Naive thymus-derived CD4-positive, alpha-beta T cell (primary cell): ENCODE data around the gene AKR1B15. TPM values are rescaled to one million over a fixed set of nuclear protein-coding genes. Genes with fewer than 3 reads are reported as not detected.

Experiments
- ATAC-seq: fragments of 150-1000 bp; cut with Tn5 transposase; 2 replicates; pipeline ENCODE4 v1.10.0; 2021; ENCODE audit warnings: mild to moderate bottlenecking, moderate library complexity
- CTCF ChIA-PET: fragments of 350-600 bp; sonication (Branson Sonifier 250); formaldehyde crosslinking; loops from one replicate; lab custom pipeline; 2021; ENCODE audit warnings: antibody characterized with exemption; lab: Charles Lee
- POLR2A ChIA-PET: fragments of 350-600 bp; sonication (Branson Sonifier 250); formaldehyde crosslinking; loops from one replicate; lab custom pipeline; 2021; ENCODE audit warnings: antibody characterized with exemption, inconsistent platforms; lab: Charles Lee
- DNase-seq, 9 donors: peaks; one replicate each; pipeline versions ENCODE4 v3.0.0 to v3.0.0-alpha.2; 2020 to 2022; ENCODE audit warnings: mixed read lengths in 1 of 9
- H3K27ac ChIP-seq: one replicate; pipeline ENCODE4 v1.7.0; 2013; ENCODE audit warnings: mild to moderate bottlenecking, low read depth, low read length, moderate library complexity
- H3K27me3 ChIP-seq, 2 donors: one replicate each; pipeline ENCODE4 v1.7.0; 2013; ENCODE audit warnings: low read length in 2 of 2, mild to moderate bottlenecking in 2 of 2, moderate library complexity in 2 of 2; ENCODE audit not compliant: control insufficient read depth in 2 of 2, insufficient read depth in 2 of 2
- H3K36me3 ChIP-seq, 3 experiments: 1 replicate in 2 of 3; 2 replicates in 1 of 3; pipeline ENCODE4 v1.7.0; 2013; ENCODE audit warnings: low read length in 3 of 3, mild to moderate bottlenecking in 3 of 3, moderate library complexity in 1 of 3; ENCODE audit not compliant: insufficient read depth in 3 of 3, control insufficient read depth in 2 of 3
- H3K4me1 ChIP-seq, 2 donors: one replicate each; pipeline ENCODE4 v1.7.0; 2013; ENCODE audit warnings: low read length in 2 of 2, mild to moderate bottlenecking in 2 of 2, moderate library complexity in 1 of 2; ENCODE audit not compliant: control insufficient read depth in 2 of 2, insufficient read depth in 2 of 2
- H3K4me3 ChIP-seq: 2 replicates; pipeline ENCODE4 v1.7.0; 2013; ENCODE audit warnings: mild to moderate bottlenecking, low read length
- H3K9me3 ChIP-seq, 3 experiments: 1 replicate in 2 of 3; 2 replicates in 1 of 3; pipeline ENCODE4 v1.7.0; 2013; ENCODE audit warnings: low read length in 3 of 3; ENCODE audit not compliant: control insufficient read depth in 2 of 3
- H3K27ac Mint-ChIP-seq, 9 donors: one replicate each; pipeline ENCODE4 v1.8.0; 2020 to 2022; ENCODE audit warnings: mixed read lengths in 9 of 9, mild to moderate bottlenecking in 8 of 9, moderate library complexity in 5 of 9, inconsistent platforms in 2 of 9
- H3K27me3 Mint-ChIP-seq, 5 donors: one replicate each; pipeline ENCODE4 v1.8.0; 2021 to 2022; ENCODE audit warnings: mixed read lengths in 5 of 5, mild to moderate bottlenecking in 1 of 5
- H3K36me3 Mint-ChIP-seq, 5 donors: one replicate each; pipeline ENCODE4 v1.8.0; 2020 to 2022; ENCODE audit warnings: mixed read lengths in 5 of 5, mild to moderate bottlenecking in 3 of 5, inconsistent platforms in 1 of 5
- H3K4me1 Mint-ChIP-seq, 7 donors: one replicate each; pipeline ENCODE4 v1.8.0; 2020 to 2022; ENCODE audit warnings: mixed read lengths in 7 of 7, mild to moderate bottlenecking in 3 of 7, inconsistent platforms in 1 of 7
- H3K4me3 Mint-ChIP-seq, 10 donors: one replicate each; pipeline ENCODE4 v1.8.0; 2020 to 2022; ENCODE audit warnings: mild to moderate bottlenecking in 10 of 10, mixed read lengths in 10 of 10, moderate library complexity in 6 of 10, inconsistent platforms in 2 of 10
- H3K9me3 Mint-ChIP-seq, 11 donors: one replicate each; pipeline ENCODE4 v1.8.0; 2020 to 2022; ENCODE audit warnings: mixed read lengths in 11 of 11, mild to moderate bottlenecking in 4 of 11, inconsistent platforms in 1 of 11, moderate library complexity in 1 of 11
- intact Hi-C, 2 donors: fragments of 100-400 bp; cut with micrococcal nuclease; formaldehyde crosslinking; loops; one replicate each; pipeline ENCODE4 v1.15.1; 2023
- polyA plus RNA-seq, 2 donors: library from polyadenylated mRNA; unstranded; fragments of 300-500 nt; fragmentation: Illumina TruSeq; gene quantifications; one replicate each; pipeline ENCODE4 v1.2.3, GENCODE V29; 2021
- total RNA-seq, 6 experiments: library from RNA in 5 of 6; stranded (reverse) in 5 of 6; gene quantifications; 1 replicate in 5 of 6; 2 replicates in 1 of 6; pipeline ENCODE4 v1.2.3 and lab custom pipeline; 2021 to 2026

Gene AKR1B15
- total and polyA plus RNA-seq, 7 experiments from 2014 or later: not detected

DNA sequence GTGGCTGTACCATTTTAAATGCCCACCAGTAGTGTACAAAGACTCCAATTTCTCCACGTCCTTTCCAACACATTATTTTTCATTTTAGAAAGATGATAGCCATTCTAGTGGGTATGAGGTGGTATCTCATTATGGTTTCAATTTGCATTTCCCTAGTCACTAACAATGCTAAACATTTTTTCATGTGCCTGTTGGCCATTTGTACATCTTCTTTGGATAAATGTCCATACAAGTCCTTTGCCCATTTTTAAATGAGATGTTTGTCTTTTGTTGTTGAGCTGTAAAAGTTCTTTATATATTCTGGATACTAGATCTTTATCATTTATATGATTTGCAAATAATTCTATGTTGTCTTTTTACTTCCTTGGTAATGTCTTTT is 78.9 kb downstream of the AKR1B15 start:
- Mint-ChIP-seq H3K27ac (no peak overlapping the region), H3K4me1 (peaks cover 0 to 2% (median 0%) of the 10 kb centered on the region in 7 donors), H3K27me3 (peaks cover 20 to 57% (median 40%) of the 10 kb centered on the region in 5 donors), H3K36me3 (no peaks in the 10 kb centered on the region), H3K9me3 (no peaks in the 10 kb centered on the region), H3K4me3 (no peak overlapping the region)
- Histone ChIP-seq H3K4me1 (no peaks in the 10 kb centered on the region), H3K9me3 (no peaks in the 10 kb centered on the region), H3K27me3 (peaks cover 4 to 5% of the 10 kb centered on the region in 2 donors), H3K27ac (no peak overlapping the region), H3K36me3 (no peaks in the 10 kb centered on the region), H3K4me3 (no peak overlapping the region)
- no peak for DNase-seq
- intact Hi-C loops: no loop called here
- ATAC-seq: no peak
- CTCF ChIA-PET: no interaction called here
- POLR2A ChIA-PET: no interaction called here

GRCh38 chr7:134629445-134629844 is 80.5 kb downstream of the AKR1B15 start:
- CTCF ChIA-PET: interaction anchor here (0.6 to 7.1 kb wide), 9 partner anchors 10 to 541 kb away, joined by 3 to 86 read pairs (median 3); partner anchors contain the start of gene CYREN
- H3K27me3 Mint-ChIP-seq: peaks cover 20 to 51% (median 33%) of the 10 kb centered on the region in 5 donors
- peaks cover 0 to 9% (median 0%) of the 10 kb centered on the region in 7 donors for H3K4me1 Mint-ChIP-seq
- Histone ChIP-seq H3K27ac (no peak overlapping the region), H3K9me3 (no peaks in the 10 kb centered on the region), H3K27me3 (peaks cover 0 to 5% of the 10 kb centered on the region in 2 donors), H3K4me1 (no peaks in the 10 kb centered on the region), H3K4me3 (no peak overlapping the region), H3K36me3 (no peaks in the 10 kb centered on the region)
- POLR2A ChIA-PET: no interaction called here
- H3K27ac Mint-ChIP-seq: no peak overlapping the region
- no peak overlapping the region for H3K4me3 Mint-ChIP-seq
- H3K9me3 Mint-ChIP-seq: no peaks in the 10 kb centered on the region
- no peak for ATAC-seq
- DNase-seq: no peak
- intact Hi-C loops: no loop called here
- no peaks in the 10 kb centered on the region for H3K36me3 Mint-ChIP-seq

Other genes with a start within 250 kb of the AKR1B15 start
- 10 to 100 TPM in 4 of 5 experiments, 1 to 10 TPM in 1; 9.8 to 19.2 (median 12.2) TPM for gene SLC35B4, start 232.2 kb upstream of the AKR1B15 start, total RNA-seq
- gene SLC35B4, start 232.2 kb upstream of the AKR1B15 start, polyA plus RNA-seq: 10 to 100 TPM in 1 of 2 donors, 1 to 10 TPM in 1; 10.0 to 14.7 TPM
- 100 to 1,000 TPM in 3 of 5 experiments, 10 to 100 TPM in 2; 62.2 to 108 (median 100) TPM for gene AKR1B1, start 90.0 kb upstream of the AKR1B15 start, total RNA-seq
- 100 to 1,000 TPM; 169 to 206 TPM for gene AKR1B1, start 90.0 kb upstream of the AKR1B15 start, polyA plus RNA-seq
- gene AKR1B10, start 21.5 kb upstream of the AKR1B15 start, total RNA-seq: not detected
- not detected for gene AKR1B10, start 21.5 kb upstream of the AKR1B15 start, polyA plus RNA-seq
- gene BPGM, start 97.7 kb downstream of the AKR1B15 start, total RNA-seq: 10 to 100 TPM; 12.7 to 19.2 (median 14.2) TPM
- gene BPGM, start 97.7 kb downstream of the AKR1B15 start, polyA plus RNA-seq: 10 to 100 TPM; 28.9 to 33.9 TPM
- gene CALD1, start 230.5 kb downstream of the AKR1B15 start, total RNA-seq: 1 to 10 TPM in 1 of 5 experiments, under 1 TPM in 4; 0.27 to 2.0 (median 0.39) TPM
- gene CALD1, start 230.5 kb downstream of the AKR1B15 start, polyA plus RNA-seq: under 1 TPM in 1 of 2 donors, not detected in 1; 0.32 TPM